HG02798 (cell line): ENCODE data around the gene RNASE11.
"Not testable (repeated sequence)": the region's sequence is repeated elsewhere in the genome, so short reads cannot be mapped to it uniquely, and the experiment has no call there.

ENCODE experiments used
- ATAC-seq: cut with Tn5 transposase; IDR thresholded peaks from one replicate; pipeline ENCODE4 v1.9.1; 2021; ENCODE audit warnings: mild to moderate bottlenecking; ENCODE audit not compliant: unreplicated experiment, poor library complexity

The RNASE11 gene

DNA sequence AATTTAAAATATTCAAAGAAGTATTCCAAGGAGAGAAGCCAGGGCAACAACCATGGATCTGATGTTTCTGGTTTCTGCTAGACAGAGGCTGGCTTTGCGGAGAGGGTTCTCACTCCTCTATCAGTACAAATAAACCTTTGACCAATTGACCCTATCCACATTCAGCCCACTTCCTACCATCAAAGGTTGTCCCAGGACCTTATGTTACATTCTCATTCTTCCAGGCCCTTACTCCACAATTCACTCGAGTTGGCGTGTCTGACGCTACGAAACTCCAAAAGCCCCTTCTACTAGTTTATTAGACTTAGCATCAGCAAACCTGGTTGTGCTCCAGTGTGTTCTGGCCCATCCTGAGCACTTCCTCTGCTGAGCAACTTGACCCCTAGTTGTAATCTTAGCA, 28.2 kb upstream of the RNASE11 start:
- ATAC-seq: no peak

DNA sequence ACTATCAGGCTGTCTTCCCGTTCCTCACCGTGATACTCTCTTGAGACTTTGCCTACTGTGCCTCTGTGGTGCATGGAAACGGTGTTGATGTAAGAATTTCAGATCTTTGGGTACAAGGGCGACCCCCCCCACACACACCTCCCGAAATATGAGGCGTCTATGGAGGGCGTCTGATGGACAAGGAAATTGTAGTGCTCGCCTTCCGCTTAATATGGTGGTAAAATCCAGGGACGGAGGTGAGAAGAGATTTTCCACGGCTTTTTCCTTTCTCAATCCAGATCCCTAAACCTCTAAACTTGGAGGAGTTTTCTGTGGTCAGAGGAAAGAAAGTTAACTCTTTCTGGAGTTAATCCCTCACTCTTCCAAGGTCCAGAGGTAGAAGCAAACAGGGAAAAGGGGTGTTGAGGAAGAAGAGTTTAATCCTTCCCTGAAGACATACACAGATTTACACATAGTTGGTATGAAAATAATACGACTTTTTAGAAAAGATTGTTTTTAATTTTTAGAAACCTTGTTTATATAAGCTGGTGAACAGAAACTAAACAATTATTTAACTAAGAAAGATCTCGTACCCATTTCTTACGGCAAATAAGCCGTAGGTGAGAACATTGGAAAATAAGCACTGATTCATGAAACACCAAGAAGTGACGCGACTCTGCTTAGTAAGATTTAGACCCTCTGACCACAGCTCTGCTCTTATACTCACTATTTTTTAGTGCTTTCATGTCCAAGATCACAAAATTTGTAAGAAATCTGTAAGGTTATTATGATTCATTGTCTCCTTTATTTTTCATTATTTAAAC, 26.4 kb upstream of the RNASE11 start:
- no peak for ATAC-seq

DNA sequence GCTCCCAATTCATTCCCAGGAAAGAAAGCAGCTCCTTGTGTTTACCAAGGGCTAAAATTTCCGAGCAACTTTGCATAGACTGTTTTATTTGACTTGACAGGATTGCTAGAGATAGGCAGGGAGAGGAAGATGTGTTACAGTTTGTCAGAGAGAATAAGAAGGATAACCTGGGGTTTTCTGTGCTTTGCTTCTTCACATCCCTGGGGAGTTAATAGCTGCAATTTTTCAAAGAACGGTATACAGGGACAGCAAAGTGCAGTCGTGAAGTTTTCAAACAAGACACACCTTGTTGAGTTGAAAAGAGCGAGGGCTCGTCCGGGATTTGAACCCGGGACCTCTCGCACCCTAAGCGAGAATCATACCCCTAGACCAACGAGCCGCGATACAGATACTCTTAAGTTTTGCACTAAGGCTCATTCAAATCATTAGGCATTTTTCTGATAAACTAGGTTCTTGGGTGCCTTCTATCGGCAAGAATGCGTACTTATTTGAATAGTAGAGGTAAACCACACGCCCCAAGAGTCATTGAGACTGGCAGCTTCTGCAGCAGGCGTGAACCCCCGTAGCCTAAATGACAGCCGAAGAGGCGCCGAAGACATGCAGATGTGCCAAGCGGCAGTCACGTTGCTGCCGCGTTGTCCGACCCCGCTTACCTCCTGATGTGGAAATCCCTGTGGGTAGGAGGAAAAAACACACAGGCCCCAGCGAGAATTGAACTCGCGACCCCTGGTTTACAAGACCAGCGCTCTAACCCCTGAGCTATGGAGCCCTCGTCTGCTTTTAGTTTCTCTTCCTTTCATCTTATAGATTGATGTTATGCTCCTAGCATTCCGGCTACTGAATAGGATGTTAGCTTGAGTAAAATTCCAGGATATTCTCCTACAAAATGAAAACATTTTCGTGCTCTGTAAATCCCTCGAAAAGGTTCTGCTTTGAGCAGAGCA, 25.6 kb upstream of the RNASE11 start:
- peak; percentile 79 for ATAC-seq

DNA sequence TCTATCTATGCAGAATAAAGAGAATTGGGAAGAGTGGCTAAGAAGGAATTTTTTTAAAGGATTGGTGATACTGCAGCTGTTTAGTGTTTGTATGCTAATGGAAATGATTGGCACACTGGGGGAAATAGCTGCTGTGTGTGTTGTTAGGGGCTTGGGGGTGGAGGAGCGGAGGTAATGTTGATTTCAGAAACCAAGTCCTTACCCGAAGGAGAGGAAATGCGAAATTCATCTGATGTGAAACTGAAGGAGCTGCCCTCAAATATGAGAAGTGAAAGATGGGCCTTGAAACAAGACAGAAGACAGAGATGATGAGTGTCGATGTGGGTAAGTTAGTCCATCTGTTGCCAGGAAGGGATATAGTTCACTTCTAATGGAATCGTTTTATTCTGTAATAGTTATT, 24.6 kb upstream of the RNASE11 start:
- ATAC-seq: no peak

DNA sequence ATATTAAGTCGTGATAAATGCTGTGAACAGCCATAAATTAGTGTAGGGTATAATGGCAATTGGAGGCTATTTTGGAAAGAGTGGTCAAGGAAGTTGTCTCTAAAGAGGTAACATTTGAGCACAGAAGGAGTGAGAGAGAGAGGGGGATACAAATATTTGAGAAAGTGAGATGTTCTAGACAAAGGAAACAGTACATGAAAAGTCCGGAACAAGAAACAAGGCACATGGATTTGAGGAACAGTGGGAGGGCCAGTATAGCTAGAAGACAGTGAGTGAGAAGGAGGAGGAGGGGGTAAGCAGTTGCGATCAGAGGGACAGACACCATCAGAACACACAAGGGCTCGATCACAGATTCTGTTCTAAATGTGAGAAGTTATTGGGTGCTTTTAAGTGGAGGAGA, 23.5 kb upstream of the RNASE11 start:
- no peak for ATAC-seq

DNA sequence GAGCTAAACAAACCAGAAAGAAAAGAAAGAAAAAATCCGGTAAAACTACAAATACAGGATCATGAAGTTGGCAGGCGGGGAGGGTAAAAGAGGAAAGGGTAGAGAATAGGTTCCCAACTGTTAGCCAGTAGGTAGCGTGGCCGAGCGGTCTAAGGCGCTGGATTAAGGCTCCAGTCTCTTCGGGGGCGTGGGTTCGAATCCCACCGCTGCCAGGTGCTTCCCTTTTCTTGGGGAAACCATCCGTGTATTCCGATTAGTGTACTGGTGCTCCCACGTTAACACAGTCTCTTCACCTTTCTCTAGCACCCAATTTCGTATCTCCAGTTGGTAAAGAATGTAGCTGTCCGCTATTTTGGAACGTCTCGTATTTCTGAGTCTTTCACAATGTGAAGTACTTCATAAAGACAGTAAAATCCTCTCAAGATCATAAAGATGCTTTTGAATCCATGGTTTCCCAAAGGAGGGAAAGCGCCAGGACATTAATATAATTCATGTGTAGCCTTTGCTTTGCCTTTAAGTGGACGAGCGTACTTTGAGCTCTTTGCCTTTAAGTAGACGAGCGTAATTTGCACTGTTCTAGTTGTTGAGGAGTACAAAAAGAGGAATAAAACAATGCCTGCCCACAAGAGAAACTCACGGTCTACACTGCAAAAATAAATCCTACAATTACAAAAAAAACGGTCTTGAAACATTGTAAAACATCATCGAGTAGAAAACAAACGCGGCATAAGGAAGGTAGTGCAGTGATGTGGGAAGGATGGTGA, 22.4 kb upstream of the RNASE11 start:
- no peak for ATAC-seq

DNA sequence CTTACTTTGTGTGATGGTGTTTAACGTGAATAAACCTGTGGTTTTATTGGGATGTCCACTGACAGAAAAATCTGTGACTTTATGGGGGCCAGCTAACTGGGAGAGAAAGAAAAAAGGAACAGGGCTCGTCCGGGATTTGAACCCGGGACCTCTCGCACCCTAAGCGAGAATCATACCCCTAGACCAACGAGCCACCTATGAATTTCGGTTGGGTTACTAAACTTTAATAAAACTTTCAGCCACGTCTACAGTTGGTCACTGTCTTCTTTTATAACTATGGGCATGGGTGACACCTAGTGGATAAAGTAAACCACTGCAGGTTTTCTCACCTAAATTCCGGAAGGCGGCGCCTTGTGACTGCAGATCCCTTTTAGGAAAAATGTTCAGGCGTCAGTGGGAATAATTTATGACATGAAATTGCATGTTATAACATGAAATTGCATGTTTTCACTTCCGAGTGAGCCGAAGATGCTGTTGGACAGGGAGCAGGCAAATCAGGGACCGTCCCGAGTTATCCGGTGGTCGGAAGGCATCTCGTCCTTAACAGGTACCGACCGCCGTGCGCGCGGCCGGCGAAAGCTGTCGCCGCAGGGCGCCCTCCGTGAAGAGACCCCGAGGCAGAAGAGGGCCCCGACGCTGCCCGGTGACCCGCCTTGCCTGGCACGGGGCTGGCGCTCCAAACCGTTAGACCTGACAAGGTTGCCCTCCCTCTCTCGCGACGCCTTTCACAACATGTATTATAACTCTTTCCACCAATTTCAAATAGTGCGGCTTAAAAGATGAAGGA, 21.6 kb upstream of the RNASE11 start:
- peak; percentile 19 for ATAC-seq

DNA sequence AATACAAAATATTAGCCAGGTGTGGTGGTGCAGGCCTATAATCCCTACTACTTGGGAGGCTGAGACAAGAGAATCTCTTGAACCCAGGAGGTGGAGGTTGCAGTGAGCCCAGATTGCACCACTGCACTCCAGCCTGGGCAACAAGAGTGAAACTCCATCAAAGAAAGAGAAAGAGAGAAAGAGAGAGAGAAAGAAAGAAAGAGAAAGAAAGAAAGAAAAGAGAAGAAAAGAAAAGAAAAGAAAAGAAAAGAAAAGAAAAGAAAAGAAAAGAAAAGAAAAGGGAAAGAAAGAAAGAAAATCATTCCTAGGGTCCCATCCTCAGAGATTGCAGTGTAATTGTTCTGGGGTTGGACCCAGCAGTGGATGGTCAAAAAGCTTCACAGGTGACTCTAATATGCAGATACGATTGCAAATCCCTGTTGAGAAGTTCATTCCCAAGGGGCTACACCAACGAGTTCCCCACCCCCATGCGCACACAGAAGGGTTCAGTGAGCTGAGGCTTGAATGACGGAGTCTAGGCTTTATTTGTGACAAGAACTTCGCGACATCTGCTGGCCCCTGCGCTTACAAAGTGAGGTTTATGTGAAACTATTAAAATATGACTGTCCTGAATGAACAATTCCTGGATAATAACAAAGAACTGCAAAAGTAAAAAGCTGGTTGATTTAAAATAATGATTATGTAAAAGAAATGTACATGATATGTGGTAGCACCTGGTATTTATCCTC, 20.7 kb upstream of the RNASE11 start:
- no peak for ATAC-seq

DNA sequence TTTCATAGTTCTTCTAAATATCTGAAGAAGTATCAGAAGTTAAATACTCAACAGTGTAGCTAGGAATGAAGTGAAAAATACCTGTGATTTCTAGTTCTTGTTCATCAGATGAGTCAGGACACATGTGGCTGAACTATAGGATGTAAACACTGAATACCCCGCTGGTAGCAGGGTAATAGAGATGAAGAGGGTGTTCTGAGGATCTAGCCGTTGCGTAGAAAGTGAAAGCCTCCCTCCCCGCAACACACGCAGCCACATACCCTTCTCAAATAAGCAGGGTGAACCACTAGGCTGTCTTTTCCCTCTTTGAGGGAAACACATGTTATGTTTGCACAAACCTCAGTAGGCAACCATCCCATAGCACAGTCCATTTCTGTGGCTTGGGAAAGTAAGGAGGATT, 19.8 kb upstream of the RNASE11 start:
- ATAC-seq: no peak

DNA sequence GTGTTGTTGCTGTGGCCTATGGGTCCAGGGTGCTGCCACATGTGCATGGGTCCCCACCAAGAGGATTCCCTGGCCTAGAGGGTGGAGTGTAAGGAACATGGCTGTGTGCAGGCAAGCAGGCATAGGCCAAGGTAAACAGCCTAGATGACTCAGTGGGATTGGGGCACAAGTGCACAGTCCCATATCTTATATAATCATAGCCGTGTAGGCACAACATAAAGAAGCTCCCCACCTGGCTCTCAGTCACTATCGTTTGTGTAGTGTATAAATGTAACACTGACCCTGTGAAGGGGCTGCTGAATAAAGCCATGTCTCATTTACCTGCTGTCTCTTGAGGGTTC, 19.1 kb upstream of the RNASE11 start:
- ATAC-seq: no peak

DNA sequence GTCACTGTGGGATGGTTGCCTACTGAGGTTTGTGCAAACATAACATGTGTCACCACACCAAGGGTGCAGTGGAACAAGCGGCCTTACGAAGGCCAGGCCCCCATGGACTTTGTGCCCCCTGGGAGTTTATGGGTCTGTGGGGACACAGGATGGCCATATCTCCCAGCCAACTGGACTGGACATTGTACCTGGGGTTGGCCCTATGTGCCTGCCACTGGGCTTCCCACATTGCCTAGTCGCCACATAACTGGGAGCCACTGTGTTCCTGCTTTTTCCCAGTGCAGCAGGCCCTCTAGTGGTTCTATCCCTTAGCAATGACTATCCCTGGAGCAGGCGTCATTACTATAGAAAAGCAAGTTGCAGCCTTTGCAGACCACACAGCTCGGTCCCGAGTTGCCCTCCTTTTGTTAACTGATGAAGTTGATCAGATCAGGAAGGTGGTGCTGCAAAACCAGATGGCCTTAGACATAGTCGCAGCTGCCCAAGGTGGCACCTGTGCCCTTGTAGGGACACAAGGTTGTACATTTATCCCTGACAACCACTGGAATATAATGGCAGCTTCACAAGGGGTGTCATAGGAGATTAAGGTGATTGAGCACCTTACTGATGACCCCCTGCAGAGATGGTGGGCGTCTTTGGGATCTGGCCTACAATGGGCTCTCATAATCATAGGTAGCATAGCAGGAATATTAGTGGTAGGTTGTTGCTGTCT, 18.5 kb upstream of the RNASE11 start:
- no peak for ATAC-seq

DNA sequence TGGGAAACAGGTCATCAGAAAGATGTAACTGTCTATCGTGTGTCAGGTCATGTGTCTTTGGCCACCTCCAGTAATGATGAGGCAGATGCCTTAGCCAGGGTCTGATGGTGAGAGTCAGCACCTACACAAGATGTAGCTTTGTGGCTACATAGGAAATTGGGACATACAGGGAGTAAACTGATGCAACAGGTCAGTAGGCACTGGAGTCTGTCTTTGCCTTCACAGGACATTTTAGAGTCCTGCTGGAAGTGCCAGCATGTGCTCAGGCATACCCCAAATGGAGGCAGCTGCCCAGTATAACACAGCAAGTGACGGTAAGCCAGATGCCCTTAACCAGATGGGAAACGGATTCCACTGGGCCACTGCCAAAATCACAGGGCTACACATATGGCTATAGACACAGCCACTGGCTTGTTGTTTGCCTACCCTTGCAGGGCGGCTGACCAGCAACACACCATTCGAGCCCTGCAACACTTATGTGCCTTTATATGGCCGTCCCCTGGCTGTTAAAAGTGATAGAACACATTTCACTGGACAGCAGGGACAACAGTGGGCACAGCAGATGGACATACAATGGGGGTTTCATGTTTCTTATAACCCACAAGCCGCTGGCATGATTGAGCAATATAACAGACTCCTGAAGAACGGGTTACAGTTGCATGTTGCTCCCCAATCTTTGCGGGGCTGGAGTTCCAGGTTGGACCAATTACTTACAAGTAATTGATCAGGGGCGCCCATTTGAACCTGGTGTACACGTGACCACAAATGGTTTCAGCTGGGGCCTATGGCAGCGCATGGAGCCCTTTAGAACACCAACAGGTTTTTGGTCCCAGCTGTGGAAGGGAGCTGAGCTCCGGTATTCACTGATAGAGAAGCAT, 16.3 kb upstream of the RNASE11 start:
- ATAC-seq: no peak

DNA sequence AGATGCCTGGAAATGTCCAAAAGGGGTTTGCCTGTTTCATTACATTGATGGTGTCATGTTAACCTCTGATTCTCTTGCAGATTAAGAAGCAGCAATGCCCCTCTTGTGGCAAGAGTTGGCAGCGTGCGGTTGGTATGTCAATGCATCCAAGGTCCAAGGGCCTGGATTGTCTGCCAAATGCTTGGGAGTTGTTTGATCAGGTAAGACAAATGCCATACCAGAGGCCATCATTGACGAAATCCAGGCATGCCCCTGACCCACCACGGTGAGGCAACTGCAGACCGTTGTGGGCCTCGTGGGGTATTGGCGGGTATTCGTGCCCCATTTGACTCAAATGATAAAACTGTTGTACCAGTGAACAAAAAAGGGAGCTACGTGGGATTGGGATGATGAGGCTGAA, 14.8 kb upstream of the RNASE11 start:
- ATAC-seq: no peak

DNA sequence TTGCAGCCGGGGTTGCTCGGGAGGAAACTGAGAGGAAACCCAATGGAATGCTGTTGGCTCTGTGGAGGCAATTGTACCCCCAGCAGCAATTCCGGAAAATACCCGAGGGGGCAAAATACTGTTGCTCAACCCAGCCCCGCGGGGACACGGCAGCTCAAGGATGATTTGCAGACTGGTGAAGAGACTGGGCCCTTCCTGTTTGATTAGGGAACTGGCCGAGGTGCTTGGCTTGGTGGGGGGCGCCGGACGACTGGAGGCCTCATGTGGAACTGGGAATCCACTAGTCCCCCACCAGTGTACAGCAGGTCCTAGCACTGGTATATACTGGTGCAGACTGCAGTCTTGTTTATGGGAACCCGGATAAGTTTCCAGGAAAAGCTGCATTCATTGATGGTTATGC, 13.7 kb upstream of the RNASE11 start:
- ATAC-seq: no peak

DNA sequence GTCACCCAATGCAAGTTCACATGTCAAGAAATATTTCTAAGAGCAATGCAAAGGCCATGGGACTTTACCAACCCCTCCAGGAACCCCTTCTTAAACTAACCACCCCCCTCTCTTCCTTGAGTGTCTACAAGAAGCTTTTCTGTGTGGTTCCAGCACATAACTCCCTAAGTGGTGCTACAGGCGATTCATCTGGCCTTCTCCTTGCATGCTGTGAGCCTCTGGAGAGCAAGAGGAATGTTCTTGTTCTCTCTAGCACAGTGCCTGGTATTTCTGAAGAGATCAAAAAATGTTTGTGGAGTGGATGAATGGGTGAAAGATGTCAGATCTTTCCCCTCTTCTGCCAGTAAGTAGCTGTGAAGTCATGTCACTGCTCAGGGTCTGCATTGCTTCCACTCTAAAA, 9.3 kb upstream of the RNASE11 start:
- ATAC-seq: no peak

DNA sequence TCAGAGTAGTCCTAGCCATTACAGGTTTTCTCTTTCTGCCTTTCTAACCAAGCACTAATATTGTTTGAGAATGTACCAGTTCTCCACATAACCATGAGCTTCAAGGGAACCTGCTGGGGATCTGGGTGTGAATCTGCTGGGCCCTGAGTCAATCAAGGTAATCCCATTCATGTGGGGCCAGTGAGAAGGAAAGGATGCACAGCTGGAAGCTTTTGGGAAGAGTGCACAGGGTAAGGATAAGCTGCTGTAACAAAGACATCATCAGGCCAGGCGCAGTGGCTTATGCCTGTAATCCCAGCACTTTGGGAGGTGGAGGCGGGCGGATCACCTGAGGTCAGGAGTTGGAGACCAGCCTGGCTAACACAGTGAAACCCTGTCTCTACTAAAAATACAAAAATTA, 7.9 kb upstream of the RNASE11 start:
- ATAC-seq: not testable (repeated sequence)

DNA sequence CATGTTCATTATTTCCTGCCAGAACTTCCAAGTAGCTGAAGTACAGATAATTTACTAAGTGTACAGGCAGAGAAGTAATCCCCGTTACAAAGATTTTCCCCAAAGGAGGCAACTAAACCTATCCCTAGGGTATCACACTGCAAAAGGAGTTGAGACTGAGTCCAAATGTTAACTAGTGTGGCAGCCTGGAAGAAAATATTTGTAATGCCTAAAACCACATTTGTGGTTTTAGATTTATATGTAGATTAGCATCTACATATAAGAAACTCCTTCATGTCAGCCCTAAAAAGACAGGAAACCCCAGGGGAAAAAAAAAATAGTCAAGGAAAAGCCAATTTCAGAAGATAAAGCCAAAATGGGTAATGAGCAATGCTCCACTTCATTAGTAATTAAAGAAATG, 4.8 kb upstream of the RNASE11 start:
- ATAC-seq: no peak

DNA sequence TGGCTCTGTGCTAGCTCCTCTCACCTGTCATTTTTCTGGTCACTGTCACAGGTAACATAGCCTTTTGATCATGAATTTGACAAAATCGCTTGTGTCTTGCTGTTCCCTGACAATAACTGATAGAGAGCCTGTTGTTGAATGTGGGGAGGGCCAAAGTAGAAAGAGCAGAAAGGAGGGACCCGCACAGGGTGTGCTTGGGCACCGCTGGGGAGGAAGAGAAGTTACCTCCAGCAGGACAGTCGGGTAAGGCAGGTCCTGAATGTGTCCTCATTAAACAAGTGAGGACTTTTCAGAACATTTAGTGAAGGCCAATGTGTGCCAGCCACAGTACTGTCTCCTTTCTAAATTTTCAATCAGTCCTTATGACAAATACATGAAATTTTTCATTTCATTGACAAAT, 3.4 kb upstream of the RNASE11 start, which contains the start of gene RNASE12:
Gene RNASE12, minus strand, starts transcription at position 142 of the 400 bp plus-strand sequence. CDS start 653 bp downstream, outside the sequence.
- ATAC-seq: no peak
